DLD1 (cell line): Measurements from ENCODE around the gene MAPK8IP3.
"Not testable (repeated sequence)": the region's sequence is repeated elsewhere in the genome, so short reads cannot be mapped to it uniquely, and the experiment has no call there.

ENCODE experiments used
- in situ Hi-C: cut with HindIII; loops from 2 replicates; pipeline ENCODE4 v1.10.0; 2017; ENCODE audit warnings: low sequenced_read_pairs

Gene MAPK8IP3

DNA sequence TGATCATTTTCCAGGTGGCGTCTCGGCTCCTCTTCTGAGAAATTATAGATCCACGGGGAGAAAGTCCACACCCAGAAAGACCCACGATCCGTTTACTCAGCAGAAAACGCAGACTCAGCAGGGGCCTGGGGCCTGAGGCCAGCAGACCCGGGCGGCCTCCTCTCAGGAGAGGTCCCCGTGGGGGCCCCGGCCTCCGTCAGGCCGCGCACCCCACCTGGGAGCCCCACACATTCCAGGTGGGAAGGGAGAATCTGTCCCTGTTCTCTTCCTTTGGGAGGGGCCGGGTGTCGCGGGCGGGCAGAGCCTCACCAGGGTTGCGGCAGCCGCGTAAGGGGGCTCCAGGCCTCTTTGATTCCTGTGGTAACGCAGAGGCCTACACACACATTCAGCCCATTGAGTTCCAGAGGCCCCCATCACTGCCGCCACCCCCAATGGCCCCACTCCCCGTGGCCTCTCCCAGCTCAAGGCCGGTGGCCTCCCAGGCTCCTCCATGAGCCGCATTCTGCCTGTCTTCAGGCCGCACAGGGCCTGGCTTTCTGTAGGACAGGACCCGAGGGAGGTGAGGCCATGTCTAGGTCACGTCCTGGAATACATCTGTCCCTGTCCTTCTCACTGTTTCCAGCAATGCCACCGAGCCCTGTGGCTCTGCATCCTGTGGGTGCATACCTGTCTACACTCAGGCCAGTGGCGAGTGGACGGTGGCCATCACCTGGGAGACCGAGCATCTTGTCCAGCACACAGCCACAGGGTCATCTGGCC is 89.1 kb downstream of the MAPK8IP3 start:
- in situ Hi-C loops, result no loop called here

DNA sequence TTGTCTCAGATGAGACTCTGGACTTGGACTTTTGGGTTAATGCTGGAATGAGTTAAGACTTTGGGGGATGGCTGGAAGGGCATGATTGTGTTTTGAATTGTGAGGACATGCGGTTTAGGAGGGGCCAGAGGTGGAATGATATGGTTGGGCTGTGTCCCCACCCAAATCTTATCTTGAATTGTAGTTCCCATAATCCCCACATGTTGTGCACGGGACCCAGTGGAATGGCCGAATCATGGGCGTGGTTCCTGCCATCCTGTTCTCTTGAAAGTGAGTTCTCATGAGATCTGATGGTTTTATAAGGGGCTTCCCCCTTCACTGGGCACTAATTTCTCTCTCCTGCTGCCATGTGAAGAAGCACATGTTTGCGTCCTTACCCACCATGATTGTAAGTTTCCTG is 93.3 kb downstream of the MAPK8IP3 start:
- in situ Hi-C loops, result not testable (repeated sequence)

DNA sequence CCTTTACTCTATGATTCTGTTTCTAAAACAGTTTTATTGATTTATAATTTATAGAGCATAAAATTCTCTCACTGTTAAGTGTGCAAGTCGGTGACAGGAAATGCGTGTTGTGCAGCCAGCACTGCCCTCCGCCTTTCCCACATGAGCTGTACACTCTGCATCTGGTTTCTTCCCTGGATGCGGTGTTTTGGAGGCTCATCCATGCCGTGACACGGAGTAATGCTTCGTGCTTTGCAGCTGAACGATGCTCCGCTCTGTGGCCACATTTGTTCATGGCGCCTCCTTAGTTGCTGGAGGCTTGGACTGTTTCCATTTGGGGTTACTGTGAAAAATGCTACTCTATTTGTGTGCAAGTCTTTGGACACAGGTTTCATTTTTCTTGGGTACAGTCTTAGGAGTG is 94.7 kb downstream of the MAPK8IP3 start:
- in situ Hi-C loops, result no loop called here

DNA sequence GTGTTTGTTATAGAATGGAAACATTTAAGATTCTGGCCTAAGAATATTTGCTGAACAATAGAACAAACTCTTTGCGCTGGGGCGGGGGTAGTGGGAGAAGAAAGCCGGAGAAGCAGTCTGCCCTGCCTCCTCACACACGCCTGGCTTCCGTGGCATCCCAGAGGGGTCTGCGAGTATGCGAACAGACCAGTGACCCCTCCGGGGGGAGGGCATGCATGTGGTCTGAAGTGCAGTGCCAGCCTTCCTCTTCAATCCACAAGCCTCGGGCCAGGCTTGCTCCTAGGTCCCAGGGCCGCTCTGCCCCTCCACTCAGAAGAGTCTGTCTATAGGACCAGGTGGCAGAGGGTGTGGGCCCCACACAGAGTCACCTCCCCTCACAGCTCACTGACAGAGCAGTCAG is 101.6 kb downstream of the MAPK8IP3 start:
- in situ Hi-C loops, result no loop called here

DNA sequence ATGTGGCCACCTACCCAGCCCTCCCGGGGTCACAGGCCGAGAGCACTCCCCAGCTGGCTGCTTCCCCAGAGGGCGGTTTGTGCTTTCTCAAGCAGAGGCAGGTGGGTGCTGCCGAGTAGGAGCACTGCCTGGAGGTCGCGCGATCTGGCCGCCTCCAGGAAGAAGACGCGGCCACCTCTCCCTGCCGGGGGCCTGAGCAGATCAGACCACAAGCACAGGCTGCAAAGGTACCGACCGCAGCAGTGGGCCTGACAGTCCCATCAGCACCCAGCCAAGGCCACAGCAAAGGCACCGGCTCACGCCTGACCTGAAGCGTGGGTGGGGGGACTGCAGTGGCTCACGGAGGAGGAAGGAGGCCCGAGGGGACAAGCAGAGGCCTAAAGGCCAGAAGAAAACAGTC is 102.7 kb downstream of the MAPK8IP3 start:
- in situ Hi-C loops, result no loop called here

DNA sequence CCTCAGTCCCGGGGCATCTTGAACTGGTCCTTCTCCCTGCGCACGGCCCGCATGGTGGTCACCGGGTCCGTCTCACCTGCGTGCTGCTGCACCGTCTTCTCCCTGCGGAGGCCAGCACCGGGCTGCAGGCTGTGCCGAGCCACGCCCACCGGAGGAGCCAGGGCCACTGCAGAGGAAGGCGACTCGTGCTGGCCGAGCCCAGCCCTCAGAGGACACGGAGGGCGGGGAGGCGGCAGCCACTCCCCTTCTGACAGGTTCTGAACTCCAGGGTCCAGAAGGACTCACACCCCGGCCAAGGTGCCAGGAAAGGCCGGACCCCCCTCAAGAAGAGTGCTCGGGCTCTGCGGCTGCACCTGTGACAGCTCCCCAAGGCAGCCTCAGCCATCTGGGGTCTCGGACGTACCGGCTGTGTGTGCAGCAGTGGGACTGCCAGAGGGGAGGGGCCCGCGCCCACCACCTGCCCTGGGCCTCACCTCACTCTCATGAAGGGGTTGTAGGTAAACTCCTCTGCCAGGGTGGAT is 103.3 kb downstream of the MAPK8IP3 start:
- in situ Hi-C loops, result no loop called here

DNA sequence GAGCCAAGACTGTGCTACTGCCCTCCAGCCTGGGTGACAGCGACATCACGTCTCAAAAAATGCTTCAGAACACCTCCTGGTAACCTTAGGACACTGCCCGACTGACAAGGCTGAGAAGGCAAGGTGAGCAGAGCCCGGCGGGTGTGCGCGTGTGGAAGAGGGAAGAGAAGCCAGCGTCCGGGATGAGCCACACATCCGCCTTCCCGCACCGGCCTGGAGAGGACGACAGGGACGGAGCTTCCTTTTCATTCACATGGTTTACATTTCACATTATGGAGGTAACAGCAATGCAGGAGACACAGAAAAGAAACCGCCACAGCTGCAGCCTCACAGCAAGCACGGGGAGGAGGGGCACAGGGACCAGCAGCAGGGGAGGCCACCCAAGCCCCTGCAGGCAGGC is 104.1 kb downstream of the MAPK8IP3 start:
- in situ Hi-C loops, result no loop called here

DNA sequence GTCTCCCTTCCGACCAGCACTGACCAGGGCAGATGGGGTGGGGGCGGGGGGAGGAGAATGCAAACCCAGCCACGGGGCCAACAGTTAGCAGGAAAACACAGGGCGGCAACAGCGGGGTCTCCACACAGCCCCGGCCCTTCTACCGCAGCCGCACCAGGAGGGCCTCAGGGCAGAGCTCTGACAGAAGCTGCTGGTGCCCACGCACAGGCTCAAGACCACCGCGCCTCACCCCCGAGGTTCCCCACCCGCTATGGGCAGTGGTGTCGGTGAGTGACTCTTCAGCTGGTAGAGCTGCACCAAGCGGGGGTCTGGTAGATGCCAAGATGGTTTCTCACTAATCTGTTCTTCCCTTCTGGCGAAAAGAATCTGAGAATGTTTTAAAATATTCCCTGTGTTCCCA is 104.5 kb downstream of the MAPK8IP3 start:
- in situ Hi-C loops, result no loop called here

DNA sequence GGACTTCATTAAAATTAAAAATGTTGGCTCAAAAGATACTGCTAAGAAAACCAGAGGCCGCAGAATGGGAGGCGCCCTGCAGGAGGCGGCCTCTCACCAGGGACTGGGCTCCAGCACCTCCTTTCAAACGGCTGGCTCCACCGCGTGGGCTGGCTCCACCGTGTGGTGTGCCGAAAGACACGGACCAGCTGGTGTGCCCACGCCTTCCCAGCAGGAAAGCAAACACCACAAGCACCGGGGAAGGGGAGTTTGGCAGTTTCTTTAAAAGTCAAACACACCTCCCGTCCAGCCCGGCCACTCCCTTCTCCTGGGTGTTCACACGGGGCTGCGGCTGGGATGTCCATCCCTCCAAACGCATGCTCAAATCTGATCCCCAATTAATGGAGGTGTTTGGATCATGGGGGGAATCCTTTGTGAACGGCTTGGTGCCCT is 106.8 kb downstream of the MAPK8IP3 start:
- in situ Hi-C loops, result no loop called here

DNA sequence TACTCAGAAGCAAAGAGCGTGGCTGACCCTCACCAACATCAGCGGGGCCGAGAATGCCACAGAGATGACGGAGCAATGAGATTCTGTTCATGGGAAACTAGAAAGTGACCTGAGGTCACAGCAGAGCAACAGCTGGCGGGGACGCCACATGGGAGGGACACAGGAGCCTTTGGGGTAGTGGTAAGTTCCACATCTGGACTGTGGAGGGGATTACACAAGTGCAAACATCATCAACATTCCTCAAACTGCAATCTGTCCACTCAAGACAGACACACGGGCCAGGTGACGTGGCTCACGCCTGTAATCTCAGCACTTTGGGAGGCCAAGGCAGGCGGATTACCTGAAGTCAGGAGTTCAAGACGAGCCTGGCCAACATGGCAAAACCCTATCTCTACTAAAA is 109.5 kb downstream of the MAPK8IP3 start:
- in situ Hi-C loops, result no loop called here

DNA sequence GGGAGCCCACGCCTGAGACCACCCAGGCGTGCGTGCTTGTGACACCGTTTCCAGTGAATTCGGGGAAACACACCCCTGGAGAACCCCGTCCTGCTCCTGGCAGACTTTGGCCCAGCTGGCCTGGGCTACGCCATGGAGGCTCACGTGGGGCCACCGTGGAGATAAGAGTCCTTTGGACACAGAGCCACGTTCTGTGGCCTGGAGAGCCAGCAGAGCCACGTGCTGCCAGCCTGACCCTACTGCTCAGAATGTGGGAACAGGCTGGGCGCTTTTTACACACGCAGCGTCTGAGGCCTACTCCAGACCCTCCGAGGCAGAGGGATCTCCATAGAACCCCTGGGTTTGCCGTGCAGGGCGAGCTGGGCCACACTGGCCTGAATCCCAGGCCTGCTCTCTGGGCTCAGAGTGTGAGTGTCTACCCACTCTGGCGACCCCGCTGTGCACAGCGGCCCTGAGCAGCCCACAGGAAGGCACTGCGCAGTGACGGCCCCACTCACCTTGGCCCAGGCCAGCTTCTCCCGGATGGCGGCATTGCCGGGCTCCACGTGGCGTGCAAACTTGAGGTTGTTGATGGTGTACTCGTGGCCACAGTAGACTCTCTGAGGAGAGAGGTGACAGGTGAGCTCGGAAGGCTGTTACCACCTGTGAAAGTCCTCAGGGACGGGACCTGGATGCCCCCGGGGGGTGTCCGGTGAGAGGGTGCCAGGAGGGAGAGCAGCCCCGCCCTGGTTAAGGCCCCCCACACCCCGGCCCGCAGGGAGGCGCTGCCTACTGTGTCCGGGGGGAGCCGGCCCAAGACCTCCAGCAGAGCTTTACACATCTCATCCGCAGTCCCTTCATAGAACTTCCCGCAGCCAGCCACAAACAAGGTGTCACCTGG is 110.6 kb downstream of the MAPK8IP3 start:
- in situ Hi-C loops, result no loop called here

DNA sequence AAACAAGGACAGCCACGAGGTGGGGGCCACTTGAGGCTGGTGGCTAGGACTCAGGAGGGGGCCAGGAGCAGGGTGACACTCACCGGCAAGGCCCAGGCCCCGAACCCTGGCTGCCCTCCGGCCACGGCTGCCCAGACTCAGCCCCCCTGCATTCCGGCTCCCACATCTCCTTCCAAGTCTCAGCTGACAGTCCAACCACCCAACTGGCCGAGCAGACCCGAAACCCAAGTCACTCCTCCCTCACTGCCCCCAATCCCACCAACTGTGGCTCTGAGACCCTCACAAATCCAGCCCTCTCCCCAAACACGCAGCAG is 111.2 kb downstream of the MAPK8IP3 start:
- in situ Hi-C loops, result no loop called here

DNA sequence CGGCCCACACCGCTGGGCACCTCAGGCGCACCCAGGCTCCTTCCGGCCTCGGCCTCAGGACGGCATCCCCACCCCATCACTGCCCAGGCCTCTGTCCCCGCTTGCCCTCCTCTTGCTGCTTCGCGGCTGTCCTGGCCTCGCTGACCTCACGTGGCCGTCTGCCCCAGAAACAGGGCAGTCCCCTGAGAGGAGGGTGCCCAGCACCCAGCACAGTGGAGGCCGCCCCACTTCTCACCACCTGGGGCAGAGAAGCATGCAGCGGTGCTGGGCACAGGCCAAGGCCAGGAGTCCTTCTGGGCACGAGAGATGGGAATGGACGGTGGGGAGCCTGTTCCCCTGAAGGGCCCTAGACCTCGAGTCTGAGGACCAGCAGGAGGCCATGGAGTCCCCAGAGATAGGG is 111.7 kb downstream of the MAPK8IP3 start:
- in situ Hi-C loops, result no loop called here

DNA sequence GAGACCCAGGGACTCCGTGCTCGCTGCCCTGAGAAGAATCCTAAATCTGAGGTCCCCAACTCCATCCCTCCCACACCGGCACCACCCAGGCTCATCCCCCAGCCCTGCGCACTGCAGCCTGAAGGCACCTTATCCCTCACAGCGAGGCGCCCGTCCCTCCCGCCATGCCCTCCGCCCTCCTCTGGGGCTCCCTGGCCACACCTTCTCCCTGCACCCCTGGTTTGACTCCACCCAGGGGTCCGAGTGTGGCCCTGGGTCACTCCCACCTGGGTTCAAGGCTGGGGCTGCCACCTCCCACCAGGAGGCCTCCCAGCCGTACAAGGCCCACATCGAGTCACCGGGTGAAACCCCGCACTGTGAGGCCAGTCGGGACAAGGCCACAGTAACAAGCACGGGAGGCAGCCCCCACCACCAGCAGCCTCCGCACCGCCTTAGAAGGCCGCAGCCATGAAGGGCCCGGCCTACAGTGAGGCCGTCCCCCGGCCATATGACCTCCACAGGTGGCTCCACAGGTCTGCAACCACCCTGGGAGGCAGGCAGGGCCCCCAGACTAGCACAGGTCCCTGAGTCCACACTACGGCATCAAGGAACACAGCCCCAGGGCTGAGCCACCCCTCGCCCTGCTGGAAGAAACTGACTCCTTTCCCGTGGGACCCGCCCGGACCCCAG is 112.3 kb downstream of the MAPK8IP3 start:
- in situ Hi-C loops, result no loop called here

DNA sequence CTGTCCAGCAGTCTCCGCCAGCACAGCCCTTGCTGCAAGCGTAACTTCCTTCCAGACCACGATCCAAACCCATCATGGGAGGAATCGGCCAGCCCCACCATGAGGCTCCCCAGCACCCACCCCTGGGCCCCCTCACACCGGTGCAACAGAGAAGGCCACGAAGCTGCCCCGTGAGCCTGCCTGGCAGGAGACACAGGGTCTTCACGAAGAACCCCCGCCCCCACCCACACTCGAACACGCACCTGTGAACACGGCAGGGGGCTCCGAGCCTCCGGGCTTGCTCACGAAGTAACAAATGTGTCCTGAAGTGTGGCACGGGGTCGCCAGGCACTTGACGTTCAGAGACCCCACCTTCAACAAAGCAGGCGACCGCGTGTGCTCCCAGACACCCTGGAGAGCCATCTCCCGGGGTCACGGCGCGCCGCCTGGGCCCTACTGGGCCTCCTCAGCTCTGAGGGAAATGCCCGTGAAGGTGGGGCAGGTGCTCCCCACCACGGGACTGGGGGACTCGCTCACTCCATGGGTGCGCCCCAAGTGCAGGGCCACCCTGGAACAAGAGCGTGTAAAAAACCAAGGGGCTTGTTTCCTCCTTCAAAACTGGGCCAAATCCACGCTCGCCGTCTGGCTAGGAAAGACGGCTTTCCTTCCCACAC is 113.0 kb downstream of the MAPK8IP3 start:
- in situ Hi-C loops, result no loop called here

DNA sequence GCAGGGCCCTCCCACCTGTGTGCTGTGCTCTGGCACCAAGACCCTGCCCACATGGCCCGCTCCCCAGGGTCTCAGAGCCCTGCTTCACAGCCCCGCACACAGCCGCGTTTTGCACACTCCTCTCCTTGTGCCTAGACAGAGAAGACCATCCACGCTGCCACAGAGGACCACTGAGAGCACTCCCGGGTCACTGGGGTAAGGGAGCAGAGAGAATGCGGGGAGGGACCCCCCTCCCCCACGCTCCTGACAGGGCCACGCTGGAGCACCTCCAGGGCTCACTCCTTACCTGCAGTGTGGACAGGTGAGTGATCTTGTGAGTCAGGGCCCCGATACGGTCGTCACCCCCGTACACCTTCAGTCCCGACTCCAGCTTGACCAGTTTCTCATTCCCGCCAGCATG is 113.6 kb downstream of the MAPK8IP3 start:
- in situ Hi-C loops, result no loop called here
